Stomach (tissue), 4 donors: ENCODE data around the gene BPGM.

Experiments
- CTCF ChIP-seq, 7 experiments: fragments of 450-650 bp in 4 of 7; fragments of 200-600 bp in 3 of 7; sonication (generic) in 3 of 7; IDR thresholded peaks; one replicate each; pipeline ENCODE4 v1.5.1; 2016 to 2019; ENCODE audit warnings: antibody characterized with exemption in 7 of 7, control low read depth in 2 of 7, mild to moderate bottlenecking in 1 of 7
- POLR2A ChIP-seq, 4 donors: fragments of 450-650 bp; IDR thresholded peaks; one replicate each; pipeline ENCODE4 v1.6.1; 2016; ENCODE audit warnings: antibody characterized with exemption in 4 of 4, control low read depth in 2 of 4, mild to moderate bottlenecking in 1 of 4, moderate library complexity in 1 of 4

GRCh38 chr7:134704827-134705226 lies 58.2 kb downstream of the BPGM start:
- no peak for TF ChIP-seq CTCF (IDR thresholded peaks at IDR 0.05)
- TF ChIP-seq POLR2A (IDR thresholded peaks at IDR 0.05): no peak
